ENCODE results near the gene CDH2. TPM values are rescaled to one million over a fixed set of nuclear protein-coding genes. Genes with fewer than 3 reads are reported as not detected.

Gene CDH2
- total RNA-seq, 1 experiment from 2014 or later, result 82.4 TPM

GRCh38 chr18:28036488-28036887 lies 140.4 kb downstream of the CDH2 start:
- in situ Hi-C loops (cut with HindIII; ENCODE audit: low pct_unique_long_range_greater_than_20kb, low sequenced_read_pairs), result no loop called here
- DNase-seq (ENCODE audit: low read depth), result no peak

GRCh38 chr18:28034567-28034966 lies 142.4 kb downstream of the CDH2 start:
- no peak for DNase-seq (ENCODE audit: low read depth)
- in situ Hi-C loops (cut with HindIII; ENCODE audit: low pct_unique_long_range_greater_than_20kb, low sequenced_read_pairs), result no loop called here

- in situ Hi-C loops (cut with HindIII; ENCODE audit: low pct_unique_long_range_greater_than_20kb, low sequenced_read_pairs), result no loop called here
- no peak for DNase-seq (ENCODE audit: low read depth)
Measured at GRCh38 chr18:28032177-28032576, 144.8 kb downstream of the CDH2 start.

- no peak for DNase-seq (ENCODE audit: low read depth)
- in situ Hi-C loops (cut with HindIII; ENCODE audit: low pct_unique_long_range_greater_than_20kb, low sequenced_read_pairs), result no loop called here
Measured at GRCh38 chr18:28030458-28030857, 146.5 kb downstream of the CDH2 start.

- DNase-seq (ENCODE audit: low read depth), result no peak
- in situ Hi-C loops (cut with HindIII; ENCODE audit: low pct_unique_long_range_greater_than_20kb, low sequenced_read_pairs), result no loop called here
Measured at GRCh38 chr18:28027755-28028154, 149.2 kb downstream of the CDH2 start.

GRCh38 chr18:28019425-28020108 lies 157.4 kb downstream of the CDH2 start:
- in situ Hi-C loops (cut with HindIII; ENCODE audit: low pct_unique_long_range_greater_than_20kb, low sequenced_read_pairs), result no loop called here
- DNase-seq (ENCODE audit: low read depth), result no peak

- in situ Hi-C loops (cut with HindIII; ENCODE audit: low pct_unique_long_range_greater_than_20kb, low sequenced_read_pairs), result no loop called here
- no peak for DNase-seq (ENCODE audit: low read depth)
Measured at GRCh38 chr18:28018351-28018750, 158.6 kb downstream of the CDH2 start.

- in situ Hi-C loops (cut with HindIII; ENCODE audit: low pct_unique_long_range_greater_than_20kb, low sequenced_read_pairs), result no loop called here
Measured at GRCh38 chr18:28015671-28016070, 161.3 kb downstream of the CDH2 start.

GRCh38 chr18:28013066-28013465 lies 163.9 kb downstream of the CDH2 start:
- no peak for DNase-seq (ENCODE audit: low read depth)

More at GRCh38 chr18:28015671-28016070, 161.3 kb downstream of the CDH2 start:
- DNase-seq (ENCODE audit: low read depth), result no peak

GRCh38 chr18:28012336-28012735 lies 164.6 kb downstream of the CDH2 start:
- in situ Hi-C loops (cut with HindIII; ENCODE audit: low pct_unique_long_range_greater_than_20kb, low sequenced_read_pairs), result no loop called here
- no peak for DNase-seq (ENCODE audit: low read depth)

More at GRCh38 chr18:28013066-28013465, 163.9 kb downstream of the CDH2 start:
- in situ Hi-C loops (cut with HindIII; ENCODE audit: low pct_unique_long_range_greater_than_20kb, low sequenced_read_pairs), result no loop called here

- DNase-seq (ENCODE audit: low read depth), result no peak
- in situ Hi-C loops (cut with HindIII; ENCODE audit: low pct_unique_long_range_greater_than_20kb, low sequenced_read_pairs), result no loop called here
Measured at GRCh38 chr18:28009589-28009988, 167.3 kb downstream of the CDH2 start.

- no peak for DNase-seq (ENCODE audit: low read depth)
- in situ Hi-C loops (cut with HindIII; ENCODE audit: low pct_unique_long_range_greater_than_20kb, low sequenced_read_pairs), result no loop called here
Measured at GRCh38 chr18:28007841-28008240, 169.1 kb downstream of the CDH2 start.

GRCh38 chr18:28005164-28005563 lies 171.8 kb downstream of the CDH2 start:
- DNase-seq (ENCODE audit: low read depth), result no peak
- in situ Hi-C loops (cut with HindIII; ENCODE audit: low pct_unique_long_range_greater_than_20kb, low sequenced_read_pairs), result no loop called here

GRCh38 chr18:28004606-28005005 lies 172.3 kb downstream of the CDH2 start:
- no peak for DNase-seq (ENCODE audit: low read depth)
- in situ Hi-C loops (cut with HindIII; ENCODE audit: low pct_unique_long_range_greater_than_20kb, low sequenced_read_pairs), result no loop called here

- in situ Hi-C loops (cut with HindIII; ENCODE audit: low pct_unique_long_range_greater_than_20kb, low sequenced_read_pairs), result no loop called here
- DNase-seq (ENCODE audit: low read depth), result no peak
Measured at GRCh38 chr18:28003451-28003850, 173.5 kb downstream of the CDH2 start.

- in situ Hi-C loops (cut with HindIII; ENCODE audit: low pct_unique_long_range_greater_than_20kb, low sequenced_read_pairs), result no loop called here
- no peak for DNase-seq (ENCODE audit: low read depth)
Measured at GRCh38 chr18:28002841-28003240, 174.1 kb downstream of the CDH2 start.

GRCh38 chr18:27996801-27997272 lies 180.1 kb downstream of the CDH2 start:
- in situ Hi-C loops (cut with HindIII; ENCODE audit: low pct_unique_long_range_greater_than_20kb, low sequenced_read_pairs), result no loop called here
- DNase-seq (ENCODE audit: low read depth), result no peak

- no peak for DNase-seq (ENCODE audit: low read depth)
Measured at GRCh38 chr18:27995770-27996502, 181.0 kb downstream of the CDH2 start.

GRCh38 chr18:27994571-27994970 lies 182.4 kb downstream of the CDH2 start:
- no peak for DNase-seq (ENCODE audit: low read depth)
- in situ Hi-C loops (cut with HindIII; ENCODE audit: low pct_unique_long_range_greater_than_20kb, low sequenced_read_pairs), result no loop called here

More at GRCh38 chr18:27995770-27996502, 181.0 kb downstream of the CDH2 start:
- in situ Hi-C loops (cut with HindIII; ENCODE audit: low pct_unique_long_range_greater_than_20kb, low sequenced_read_pairs), result no loop called here

- DNase-seq (ENCODE audit: low read depth), result no peak
- in situ Hi-C loops (cut with HindIII; ENCODE audit: low pct_unique_long_range_greater_than_20kb, low sequenced_read_pairs), result no loop called here
Measured at GRCh38 chr18:27991391-27991790, 185.5 kb downstream of the CDH2 start.
